Measurements from ENCODE around the gene LTF. TPM values are rescaled to one million over a fixed set of nuclear protein-coding genes. Genes with fewer than 3 reads are reported as not detected.

LTF gene
- total RNA-seq, 3 donors from 2014 or later = 1.2 to 1.4 (median 1.2) TPM

- ATAC-seq = no peak
- DNase-seq = no peak
- Histone ChIP-seq H3K4me1 (ENCODE audit: low read depth) (peaks cover 4% of the 10 kb centered on the region), H3K9me3 (no peaks in the 10 kb centered on the region), H3K36me3 (ENCODE audit: low read depth) (no peaks in the 10 kb centered on the region), H3K4me3 (no peak overlapping the region)
- intact Hi-C loops (cut with DNase I, micrococcal nuclease) = no loop called here
- no peak for TF ChIP-seq CTCF (IDR thresholded peaks at IDR 0.05)
Observed at GRCh38 chr3:46420931-46421330, 43.8 kb downstream of the LTF start.

GRCh38 chr3:46419816-46420215 is 44.9 kb downstream of the LTF start:
- Histone ChIP-seq H3K4me3 (no peak overlapping the region), H3K4me1 (ENCODE audit: low read depth) (peaks cover 4% of the 10 kb centered on the region), H3K9me3 (no peaks in the 10 kb centered on the region), H3K36me3 (ENCODE audit: low read depth) (no peaks in the 10 kb centered on the region)
- ATAC-seq (no peak), DNase-seq (no peak)
- no peak for TF ChIP-seq CTCF (IDR thresholded peaks at IDR 0.05)
- intact Hi-C loops (cut with DNase I, micrococcal nuclease) = no loop called here

- no peak for ATAC-seq
- Histone ChIP-seq H3K9me3 (no peaks in the 10 kb centered on the region), H3K4me1 (ENCODE audit: low read depth) (peaks cover 4% of the 10 kb centered on the region), H3K36me3 (ENCODE audit: low read depth) (no peaks in the 10 kb centered on the region), H3K4me3 (no peak overlapping the region)
- no peak for TF ChIP-seq CTCF (IDR thresholded peaks at IDR 0.05)
- intact Hi-C loops (cut with DNase I, micrococcal nuclease) = no loop called here
- no peak for DNase-seq
Observed at GRCh38 chr3:46417841-46418611, 46.7 kb downstream of the LTF start.

GRCh38 chr3:46416811-46417510 is 47.7 kb downstream of the LTF start:
- Histone ChIP-seq H3K4me1 (ENCODE audit: low read depth) (peaks cover 4% of the 10 kb centered on the region), H3K9me3 (no peaks in the 10 kb centered on the region), H3K36me3 (ENCODE audit: low read depth) (no peaks in the 10 kb centered on the region), H3K4me3 (no peak overlapping the region)
- no peak for TF ChIP-seq CTCF (IDR thresholded peaks at IDR 0.05)
- DNase-seq (no peak), ATAC-seq (no peak)
- intact Hi-C loops (cut with DNase I, micrococcal nuclease) = no loop called here

GRCh38 chr3:46416125-46416810 is 48.4 kb downstream of the LTF start:
- no peak for TF ChIP-seq CTCF (IDR thresholded peaks at IDR 0.05)
- no peak overlapping the region for H3K4me3 ChIP-seq
- H3K36me3 ChIP-seq (ENCODE audit: low read depth) = no peaks in the 10 kb centered on the region
- ATAC-seq (peak; percentile 63), DNase-seq (no peak)
- H3K4me1 ChIP-seq (ENCODE audit: low read depth) = peaks cover 4% of the 10 kb centered on the region
- H3K9me3 ChIP-seq = no peaks in the 10 kb centered on the region
- intact Hi-C loops (cut with DNase I, micrococcal nuclease) = no loop called here

Data from mucosa of descending colon (tissue), 3 donors.